SK-N-MC (cell line): ENCODE data around the gene FAM98C.

Experiments
- EZH2 ChIP-seq: fragments of 200-600 bp; sonication (generic); IDR thresholded peaks from one replicate; pipeline ENCODE4 v1.6.1; 2017; ENCODE audit warnings: antibody characterized with exemption
- POLR2AphosphoS5 ChIP-seq: IDR thresholded peaks from 2 replicates; pipeline ENCODE4 v1.6.1; 2012; ENCODE audit warnings: mild to moderate bottlenecking, low read depth, low read length, borderline replicate concordance

- no peak for TF ChIP-seq EZH2
- no peak for TF ChIP-seq POLR2AphosphoS5
Measured at GRCh38 chr19:38422438-38422837, 19.5 kb downstream of the FAM98C start.
